GM23338 (cell line): Measurements from ENCODE around the gene ZFR2.

Experiments
- EZH2 ChIP-seq: fragments of 200-600 bp; sonication (generic); IDR thresholded peaks from one replicate; pipeline ENCODE4 v1.8.0; 2017; ENCODE audit warnings: antibody characterized with exemption, mild to moderate bottlenecking, low read depth; ENCODE audit not compliant: unreplicated experiment
- TF ChIP-seq, protein P1 (sequence below), 2 experiments: fragments of 200-600 bp in 1 of 2; sonication (generic) in 1 of 2; conservative IDR thresholded peaks; 2 replicates each; pipeline versions ENCODE4 v1.5.1 to v1.6.1; 2016 to 2017; ENCODE audit warnings: antibody characterized with exemption in 2 of 2, low read depth in 2 of 2, mild to moderate bottlenecking in 2 of 2, moderate library complexity in 1 of 2

DNA sequence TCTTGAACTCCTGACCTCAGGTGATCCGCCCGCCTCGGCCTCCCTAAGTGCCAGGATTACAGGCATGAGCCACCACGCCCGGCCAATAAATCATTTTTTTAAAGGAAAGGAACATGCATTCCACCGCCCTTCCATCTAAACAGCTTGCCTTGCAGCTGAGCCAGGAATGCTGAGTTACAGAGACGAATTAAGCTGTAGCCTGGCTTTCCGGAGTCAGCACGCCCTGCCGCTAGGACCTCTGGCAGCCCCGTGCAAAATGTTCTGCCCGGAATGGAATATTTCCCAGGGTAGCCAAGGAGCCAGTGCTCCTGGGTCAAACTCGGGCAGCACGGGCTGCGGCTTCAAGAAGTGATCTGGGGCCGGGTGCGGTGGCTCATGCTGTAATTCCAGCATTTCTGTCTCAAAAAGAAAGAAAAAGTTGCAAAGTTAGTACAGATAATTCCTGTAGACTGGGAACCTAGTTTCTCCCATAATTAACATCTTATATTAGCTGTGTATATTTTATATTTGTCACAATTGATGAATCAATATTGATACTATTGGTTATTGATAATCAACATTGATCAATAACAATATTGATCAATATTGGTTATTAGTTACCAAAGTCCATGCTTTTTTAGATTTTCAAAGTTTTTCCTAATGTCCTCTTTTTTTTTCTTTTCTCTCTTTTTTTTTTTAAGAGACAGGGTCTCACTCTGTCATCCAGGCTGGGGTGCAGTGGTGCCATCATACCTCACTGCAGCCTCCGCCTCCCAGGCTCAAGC, 30.9 kb upstream of the ZFR2 start:
- TF ChIP-seq, protein P1, sequence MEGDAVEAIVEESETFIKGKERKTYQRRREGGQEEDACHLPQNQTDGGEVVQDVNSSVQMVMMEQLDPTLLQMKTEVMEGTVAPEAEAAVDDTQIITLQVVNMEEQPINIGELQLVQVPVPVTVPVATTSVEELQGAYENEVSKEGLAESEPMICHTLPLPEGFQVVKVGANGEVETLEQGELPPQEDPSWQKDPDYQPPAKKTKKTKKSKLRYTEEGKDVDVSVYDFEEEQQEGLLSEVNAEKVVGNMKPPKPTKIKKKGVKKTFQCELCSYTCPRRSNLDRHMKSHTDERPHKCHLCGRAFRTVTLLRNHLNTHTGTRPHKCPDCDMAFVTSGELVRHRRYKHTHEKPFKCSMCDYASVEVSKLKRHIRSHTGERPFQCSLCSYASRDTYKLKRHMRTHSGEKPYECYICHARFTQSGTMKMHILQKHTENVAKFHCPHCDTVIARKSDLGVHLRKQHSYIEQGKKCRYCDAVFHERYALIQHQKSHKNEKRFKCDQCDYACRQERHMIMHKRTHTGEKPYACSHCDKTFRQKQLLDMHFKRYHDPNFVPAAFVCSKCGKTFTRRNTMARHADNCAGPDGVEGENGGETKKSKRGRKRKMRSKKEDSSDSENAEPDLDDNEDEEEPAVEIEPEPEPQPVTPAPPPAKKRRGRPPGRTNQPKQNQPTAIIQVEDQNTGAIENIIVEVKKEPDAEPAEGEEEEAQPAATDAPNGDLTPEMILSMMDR (conservative IDR thresholded peaks at IDR 0.05; ENCODE audit: low read depth in 2 of 2) = no peak
- no peak for TF ChIP-seq EZH2
